Hematopoietic multipotent progenitor cell treated with erythropoietin and hydrocortisone succinate and interleukin-3 and kit ligand, for 4 days (in vitro differentiated cells): ENCODE measurements around the gene IP6K3.
A peak's percentile ranks its signal among the peaks of the same experiment; 100 is the strongest.

Experiments used
- DNase-seq: peaks from one replicate; pipeline ENCODE4 v3.0.0-alpha.2; 2015

The IP6K3 gene

DNA sequence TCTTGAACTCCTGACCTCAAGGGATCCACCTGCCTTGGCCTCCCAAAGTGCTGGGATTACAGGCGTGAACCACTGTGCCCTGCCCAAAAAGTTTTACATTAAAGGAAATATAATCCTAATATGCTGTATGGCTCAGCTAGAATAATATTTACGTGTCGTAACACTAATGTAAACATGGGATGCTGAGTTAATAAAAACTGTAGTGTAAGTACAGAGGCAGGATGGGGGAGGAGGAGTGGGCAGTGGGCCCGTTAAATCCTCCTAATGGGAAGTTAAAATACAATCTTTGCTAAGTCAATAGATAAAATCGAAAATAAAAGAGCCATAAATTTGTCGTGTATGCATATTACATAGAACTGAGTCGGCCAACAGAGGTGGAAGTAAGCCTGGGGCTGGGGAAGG, 12.1 kb upstream of the IP6K3 start:
- no peak for DNase-seq

- no peak for DNase-seq
Observed at GRCh38 chr6:33757906-33758305, 11.2 kb upstream of the IP6K3 start.

- DNase-seq: no peak
Observed at GRCh38 chr6:33757113-33757512, 10.4 kb upstream of the IP6K3 start.

DNA sequence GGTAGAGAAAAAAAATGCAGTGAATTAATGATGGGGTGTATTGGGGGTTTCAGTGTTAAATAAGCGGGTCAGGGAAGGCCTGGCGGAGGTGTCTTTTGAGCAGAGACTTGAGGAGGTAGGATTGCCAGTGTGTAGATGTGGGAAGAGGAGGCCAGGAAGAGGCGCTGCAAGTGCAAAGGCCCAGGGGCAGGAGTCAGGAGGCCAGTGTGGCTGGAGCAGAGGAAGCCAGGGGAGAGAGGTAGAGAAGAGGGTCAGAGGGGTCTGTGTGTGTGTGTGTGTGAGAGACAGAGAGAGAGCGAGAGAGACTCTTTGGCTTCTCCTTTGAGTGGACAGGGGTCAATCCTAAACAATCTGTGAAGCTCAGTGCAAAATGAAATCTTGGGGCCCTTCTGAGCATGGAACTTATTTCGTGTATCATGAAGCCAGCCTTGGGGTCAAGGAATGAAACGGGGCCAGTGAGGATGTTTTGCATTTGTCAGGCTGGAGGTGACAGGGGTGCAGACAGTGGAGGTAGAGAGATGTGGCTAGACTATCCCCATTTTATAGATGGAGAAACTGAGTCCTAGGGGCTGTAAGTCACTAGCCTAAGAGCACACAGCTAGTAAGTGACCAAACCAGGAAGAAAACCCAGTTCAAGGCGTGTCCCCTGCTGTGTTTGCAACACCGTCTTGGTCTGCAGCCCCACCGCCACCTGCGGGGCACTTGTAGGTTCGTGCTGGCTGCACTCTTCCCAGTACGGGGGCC, 9.7 kb upstream of the IP6K3 start:
- DNase-seq: no peak

DNA sequence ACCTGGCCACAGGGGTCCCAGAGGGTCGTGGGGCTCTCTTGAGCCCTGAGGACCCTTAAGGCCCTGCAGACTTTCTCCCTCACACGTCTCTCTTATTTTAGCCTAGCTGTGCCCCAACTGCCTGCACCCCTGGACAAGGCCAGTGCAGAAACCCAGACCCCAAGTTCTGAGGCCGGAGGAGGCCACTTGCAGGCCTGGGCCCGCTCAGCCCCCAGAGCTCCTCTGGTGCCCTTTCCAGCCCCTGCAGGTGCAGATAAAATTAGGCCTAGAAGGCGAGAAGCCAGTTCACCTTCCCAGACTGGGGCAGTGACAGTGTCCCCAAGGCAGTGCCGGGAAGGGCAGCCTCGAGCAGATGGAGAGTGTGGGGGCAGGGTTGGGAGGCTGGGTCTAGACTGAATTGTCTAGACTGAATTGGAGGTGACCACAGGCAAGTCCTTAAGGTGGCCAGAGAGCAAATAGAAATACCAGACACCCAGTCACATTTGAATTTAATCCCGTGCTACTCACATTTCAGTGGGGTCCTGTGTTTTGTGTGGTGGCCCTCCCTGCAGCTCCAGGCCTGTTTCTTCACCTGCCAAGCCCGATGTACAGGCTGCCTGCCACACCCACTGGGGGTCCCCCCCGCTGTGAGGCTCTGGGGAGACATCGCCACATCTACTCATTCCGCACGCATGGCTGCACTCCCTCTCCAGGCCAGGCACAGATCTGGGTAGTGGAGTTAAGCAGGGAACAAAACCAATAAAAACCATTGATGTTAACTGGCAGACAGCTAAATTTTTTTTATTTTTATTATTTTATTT, 8.6 kb upstream of the IP6K3 start:
- DNase-seq: no peak

- DNase-seq: no peak
Observed at GRCh38 chr6:33754222-33754621, 7.5 kb upstream of the IP6K3 start.

DNA sequence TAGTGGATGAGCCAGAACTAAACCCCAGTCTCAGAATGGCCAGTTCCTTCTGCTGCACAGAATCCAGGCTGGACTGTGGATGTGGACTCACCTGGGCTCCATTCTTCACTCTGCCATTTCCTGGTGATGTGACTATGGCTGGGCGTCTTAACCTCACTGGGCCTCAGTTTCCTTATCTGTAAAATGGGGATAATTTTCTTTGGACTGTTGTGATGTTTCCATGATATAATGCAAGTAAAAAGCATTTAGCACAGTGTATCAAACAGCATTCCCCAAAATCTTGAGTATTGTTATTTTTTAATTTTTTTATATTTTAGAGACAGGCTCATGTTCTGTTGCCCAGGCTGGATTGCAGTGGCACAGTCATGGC, 5.9 kb upstream of the IP6K3 start:
- no peak for DNase-seq

GRCh38 chr6:33751771-33752645, 5.3 kb upstream of the IP6K3 start:
- DNase-seq: no peak

- DNase-seq: no peak
Observed at GRCh38 chr6:33750244-33750991, 3.7 kb upstream of the IP6K3 start.

GRCh38 chr6:33749401-33749800, 2.7 kb upstream of the IP6K3 start:
- no peak for DNase-seq

DNA sequence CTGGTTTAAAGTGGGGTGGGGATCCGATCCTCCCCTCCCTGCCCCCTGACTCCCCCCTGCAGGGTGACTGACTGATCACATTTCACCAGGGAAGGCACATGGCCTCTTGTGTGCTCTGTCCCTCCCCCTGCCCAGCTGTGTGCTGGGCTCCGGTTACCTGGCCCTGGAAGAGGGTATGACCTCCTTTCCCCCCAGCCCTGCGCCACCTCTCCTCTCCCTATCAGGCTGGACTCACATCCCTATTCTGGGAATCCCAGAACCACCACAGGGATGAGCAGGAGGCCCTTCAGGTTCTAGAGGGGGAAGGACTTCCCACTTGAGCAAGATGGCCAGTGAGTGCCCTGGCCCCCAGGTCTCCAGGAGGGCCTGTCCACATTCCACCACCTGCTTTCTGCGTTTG, 2.1 kb upstream of the IP6K3 start:
- no peak for DNase-seq

DNA sequence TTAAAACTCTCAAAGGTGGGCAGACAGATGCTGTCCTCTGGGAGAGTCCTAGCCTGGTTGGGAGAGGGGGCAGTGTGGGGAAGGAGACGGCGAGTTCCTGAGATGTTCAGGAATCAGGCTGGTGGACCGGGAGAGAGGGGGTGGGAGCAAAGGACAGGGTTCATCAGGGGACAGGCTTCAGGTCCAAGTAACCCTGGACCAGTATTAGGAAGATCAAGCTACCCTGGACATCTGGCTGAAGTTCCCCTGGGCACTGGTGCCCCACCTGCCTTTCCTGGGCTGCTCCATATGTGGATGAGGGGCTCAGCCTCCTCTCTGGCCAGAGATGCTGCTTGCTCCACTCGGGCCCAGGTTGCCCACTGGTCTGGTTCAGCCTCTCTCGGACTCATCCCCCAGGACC, 1.1 kb upstream of the IP6K3 start:
- DNase-seq: no peak

- no peak for DNase-seq
Observed at GRCh38 chr6:33746036-33746600, 587 bp downstream of the IP6K3 start.

DNA sequence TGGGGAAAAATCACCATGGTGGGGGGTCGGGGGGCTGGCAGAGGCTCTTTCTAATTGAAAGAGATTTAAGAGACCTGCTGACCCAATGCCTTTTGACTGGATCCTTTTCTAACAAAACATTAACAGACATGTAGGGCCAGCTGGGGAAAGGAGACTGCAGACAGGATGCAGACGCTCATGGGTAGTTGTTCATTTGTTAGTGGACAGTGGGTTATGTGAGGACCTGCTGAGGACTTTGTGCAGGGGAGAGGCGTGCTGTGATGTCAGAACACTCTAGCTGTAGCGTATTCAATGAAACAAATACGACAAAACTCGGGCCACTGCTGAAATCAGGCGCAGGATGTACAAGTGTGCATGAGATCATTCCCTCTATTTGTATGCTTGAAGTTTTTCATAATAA, 1.2 kb downstream of the IP6K3 start:
- DNase-seq: no peak

DNA sequence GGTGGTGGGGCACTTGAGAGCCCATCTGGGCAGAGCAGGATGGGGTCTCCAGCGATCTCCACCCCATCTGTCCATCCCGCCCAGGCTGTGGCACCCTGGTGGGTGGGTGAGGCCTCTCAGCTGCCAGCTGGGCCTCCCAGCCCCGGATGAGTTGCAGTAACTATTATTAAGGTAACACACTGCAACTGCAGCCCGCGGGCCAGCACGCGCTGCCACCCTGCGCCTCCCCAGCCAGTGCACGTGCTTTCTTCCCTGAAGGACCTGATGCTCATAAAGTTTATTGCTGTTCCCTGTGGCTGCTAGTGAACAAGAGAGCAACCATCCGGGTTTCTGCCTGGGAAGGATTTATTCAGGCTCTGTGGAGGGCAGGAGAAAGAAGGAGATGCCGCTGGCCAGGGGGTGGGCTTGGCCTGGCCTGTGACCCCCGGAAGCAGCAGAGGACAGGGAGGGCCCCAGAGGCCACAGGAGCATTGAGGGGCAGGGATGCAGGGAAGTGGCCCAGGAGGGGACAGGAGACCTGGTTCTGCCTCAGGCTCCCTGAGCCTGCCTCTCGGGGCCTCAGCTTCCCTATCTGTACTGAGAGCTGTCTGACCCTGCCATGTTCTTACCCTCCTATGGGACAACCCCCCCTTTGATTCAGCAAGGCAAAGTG, 1.7 kb downstream of the IP6K3 start:
- no peak for DNase-seq

DNA sequence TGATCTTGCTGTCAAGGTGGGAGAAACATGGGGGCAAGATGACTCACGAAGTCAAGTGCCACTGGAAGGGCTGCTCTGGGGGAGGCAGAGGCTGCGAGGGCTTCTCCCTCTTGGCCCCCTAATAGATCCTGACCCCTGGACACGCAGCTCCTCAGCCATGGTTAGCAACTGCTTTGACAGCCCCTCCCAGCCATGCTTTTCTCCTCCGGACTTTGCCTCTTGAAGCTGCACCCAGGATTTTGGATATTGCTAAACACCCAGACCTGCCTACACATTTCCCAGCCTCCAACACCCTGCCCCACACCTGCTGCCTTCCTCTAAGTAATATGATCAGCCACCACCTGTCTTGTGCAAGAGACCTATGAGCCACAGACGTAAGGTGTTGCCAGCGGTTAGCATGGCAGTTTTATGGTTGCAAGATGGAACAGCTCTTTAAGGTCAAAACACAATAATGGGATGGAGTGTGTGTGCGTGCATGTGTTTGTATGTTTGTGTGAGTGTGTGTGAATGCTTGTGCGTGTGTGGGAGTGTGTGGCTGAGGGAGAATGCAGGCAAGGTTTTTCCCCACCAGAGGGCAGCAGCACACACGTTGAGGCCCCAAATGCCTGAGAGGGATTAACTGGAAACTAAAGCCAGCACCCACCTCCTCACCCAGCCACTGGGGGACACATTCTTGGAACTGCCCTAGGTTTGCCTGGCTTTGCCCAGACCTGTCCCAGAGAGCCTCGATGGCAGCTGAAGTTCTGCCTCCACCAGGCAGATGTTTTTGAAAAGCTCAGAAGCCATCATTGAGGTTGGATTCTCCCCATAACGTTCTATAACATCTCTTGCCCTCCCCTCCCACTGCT, 2.5 kb downstream of the IP6K3 start:
- DNase-seq: peak; percentile 83

- no peak for DNase-seq
Observed at GRCh38 chr6:33742837-33743236, 3.9 kb downstream of the IP6K3 start.

DNA sequence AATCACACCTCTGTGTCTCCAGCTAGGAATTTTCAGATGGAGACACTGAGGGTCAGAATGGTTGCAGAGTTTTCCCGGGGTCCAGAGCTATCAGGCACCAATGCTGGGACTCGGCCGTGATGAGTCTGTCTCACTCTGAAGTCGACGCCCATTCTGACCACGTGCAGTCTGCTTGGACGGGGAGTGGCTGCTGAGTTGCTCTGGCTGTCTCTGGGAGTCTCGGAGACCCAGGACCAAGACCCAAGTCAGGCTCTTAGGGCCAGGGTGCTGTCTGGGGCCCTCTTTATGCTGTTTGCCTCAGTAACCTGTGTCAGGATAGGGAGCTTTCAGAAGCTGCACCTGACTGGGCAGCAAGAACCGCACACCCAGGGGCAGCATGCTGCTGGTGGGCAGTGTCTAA, 4.6 kb downstream of the IP6K3 start:
- DNase-seq: no peak

- DNase-seq: no peak
Observed at GRCh38 chr6:33740794-33741193, 5.9 kb downstream of the IP6K3 start.

DNA sequence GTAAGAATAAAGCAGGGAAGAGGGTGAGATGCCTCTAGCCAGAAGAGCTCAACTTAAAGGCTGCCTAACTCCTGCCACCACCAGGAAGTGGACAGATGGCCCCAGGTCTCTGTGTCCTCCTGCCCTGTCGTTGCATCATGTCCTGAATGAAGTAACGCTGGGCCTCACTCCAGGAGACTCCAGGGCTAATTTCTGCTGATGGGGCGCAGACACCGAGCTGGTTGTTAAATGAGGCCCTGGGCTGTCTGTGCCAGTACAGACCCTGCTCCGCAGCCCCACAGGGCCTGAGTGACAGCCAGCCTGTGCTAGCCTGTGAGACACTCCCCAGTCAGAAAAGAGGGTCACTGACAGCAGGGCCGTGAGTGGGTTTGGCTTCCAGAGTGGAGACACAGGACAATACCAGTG, 6.5 kb downstream of the IP6K3 start:
- DNase-seq: no peak

DNA sequence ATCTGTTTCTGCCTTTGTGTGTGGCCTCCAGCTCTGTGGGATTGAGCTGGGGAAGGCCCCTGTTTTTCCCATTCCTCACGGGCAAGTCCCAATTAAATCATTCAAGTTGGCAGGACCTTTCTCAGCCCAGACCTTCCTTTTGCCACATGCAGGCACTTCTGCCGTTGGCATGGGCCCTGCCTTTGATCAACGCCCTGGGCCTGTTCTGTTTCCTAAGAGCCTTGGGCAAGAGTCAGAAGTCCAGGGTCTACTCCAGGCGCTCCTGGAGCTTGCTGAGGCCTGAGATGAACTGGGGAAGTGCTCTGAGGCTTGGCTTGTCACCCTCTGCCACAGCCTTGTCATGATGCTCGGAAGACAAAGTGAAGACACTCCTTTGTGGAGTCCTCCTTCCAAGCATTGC, 7.1 kb downstream of the IP6K3 start:
- no peak for DNase-seq
